ENCODE measurements around the gene COG5. TPM values are rescaled to one million over a fixed set of nuclear protein-coding genes. Genes with fewer than 3 reads are reported as not detected.

COG5 gene
- total RNA-seq, 1 experiment from 2014 or later, result 32.2 TPM

- intact Hi-C loops (cut with micrococcal nuclease; ENCODE audit: unreplicated experiment), result no loop called here
- H3K4me3 ChIP-seq (ENCODE audit: low read depth, low read length, poor library complexity, severe bottlenecking), result no peak overlapping the region
- H3K9me3 ChIP-seq (ENCODE audit: low read depth, low read length, poor library complexity, severe bottlenecking), result no peaks in the 10 kb centered on the region
- H3K36me3 ChIP-seq (ENCODE audit: insufficient read depth, low read length, poor library complexity, severe bottlenecking), result no peaks in the 10 kb centered on the region
- no peak overlapping the region for H3K27ac ChIP-seq (ENCODE audit: low read depth, low read length, poor library complexity, severe bottlenecking)
- BruUV-seq (replicated peaks), result no TSS peak
- CTCF ChIA-PET, result no interaction called here
- POLR2A ChIA-PET (ENCODE audit: low non-redundant PET), result no interaction called here
- no peaks in the 10 kb centered on the region for H3K27me3 ChIP-seq (replicated peaks; ENCODE audit: insufficient read depth, low read depth, low read length, poor library complexity)
- TF ChIP-seq CTCF (conservative IDR thresholded peaks at IDR 0.05; ENCODE audit: low read depth, low read length) (no peak), EZH2 (IDR thresholded peaks at IDR 0.05; ENCODE audit: borderline replicate concordance, low read depth, low read length, poor library complexity, severe bottlenecking) (no peak)
- H3K4me1 ChIP-seq (ENCODE audit: insufficient read depth, low read length, poor library complexity, severe bottlenecking), result peaks cover 5% of the 10 kb centered on the region
- DNase-seq (ENCODE audit: low spot score), result no peak
These were observed 399.6 kb downstream of the COG5 start for GRCh38 chr7:107164092-107164491.

- no TSS peak for BruUV-seq (replicated peaks)
These were observed 401.2 kb downstream of the COG5 start for GRCh38 chr7:107162475-107162874.

GRCh38 chr7:107161415-107161814 lies 402.3 kb downstream of the COG5 start:
- ChIA-PET POLR2A (ENCODE audit: low non-redundant PET) (no interaction called here), CTCF (no interaction called here)
- Histone ChIP-seq H3K27me3 (replicated peaks; ENCODE audit: insufficient read depth, low read depth, low read length, poor library complexity) (no peaks in the 10 kb centered on the region), H3K4me1 (ENCODE audit: insufficient read depth, low read length, poor library complexity, severe bottlenecking) (peaks cover 1% of the 10 kb centered on the region), H3K36me3 (ENCODE audit: insufficient read depth, low read length, poor library complexity, severe bottlenecking) (no peaks in the 10 kb centered on the region), H3K27ac (ENCODE audit: low read depth, low read length, poor library complexity, severe bottlenecking) (no peak overlapping the region), H3K4me3 (ENCODE audit: low read depth, low read length, poor library complexity, severe bottlenecking) (no peak overlapping the region), H3K9me3 (ENCODE audit: low read depth, low read length, poor library complexity, severe bottlenecking) (no peaks in the 10 kb centered on the region)
- DNase-seq (ENCODE audit: low spot score), result no peak
- TF ChIP-seq CTCF (conservative IDR thresholded peaks at IDR 0.05; ENCODE audit: low read depth, low read length) (no peak), EZH2 (IDR thresholded peaks at IDR 0.05; ENCODE audit: borderline replicate concordance, low read depth, low read length, poor library complexity, severe bottlenecking) (no peak)
- BruUV-seq (replicated peaks), result no TSS peak
- intact Hi-C loops (cut with micrococcal nuclease; ENCODE audit: unreplicated experiment), result no loop called here

More at GRCh38 chr7:107162475-107162874, 401.2 kb downstream of the COG5 start:
- Histone ChIP-seq H3K27ac (ENCODE audit: low read depth, low read length, poor library complexity, severe bottlenecking) (no peak overlapping the region), H3K36me3 (ENCODE audit: insufficient read depth, low read length, poor library complexity, severe bottlenecking) (no peaks in the 10 kb centered on the region), H3K4me1 (ENCODE audit: insufficient read depth, low read length, poor library complexity, severe bottlenecking) (peaks cover 5% of the 10 kb centered on the region), H3K4me3 (ENCODE audit: low read depth, low read length, poor library complexity, severe bottlenecking) (no peak overlapping the region), H3K9me3 (ENCODE audit: low read depth, low read length, poor library complexity, severe bottlenecking) (no peaks in the 10 kb centered on the region), H3K27me3 (replicated peaks; ENCODE audit: insufficient read depth, low read depth, low read length, poor library complexity) (no peaks in the 10 kb centered on the region)
- no peak for DNase-seq (ENCODE audit: low spot score)
- ChIA-PET CTCF (no interaction called here), POLR2A (ENCODE audit: low non-redundant PET) (interaction anchor here (0.6 kb wide), 1 partner anchor 32 kb away, joined by 3 read pairs; no protein-coding TSS in a partner anchor)
- intact Hi-C loops (cut with micrococcal nuclease; ENCODE audit: unreplicated experiment), result no loop called here
- TF ChIP-seq CTCF (conservative IDR thresholded peaks at IDR 0.05; ENCODE audit: low read depth, low read length) (no peak), EZH2 (IDR thresholded peaks at IDR 0.05; ENCODE audit: borderline replicate concordance, low read depth, low read length, poor library complexity, severe bottlenecking) (no peak)
